MM.1S (cell line): Measurements from ENCODE around the gene NUMBL.

ENCODE experiments used
- DNase-seq: peaks from one replicate; pipeline ENCODE4 v3.0.0-alpha.2; 2015
- H2AFZ ChIP-seq: fragments of 300-600 bp; sonication (generic); 2 replicates; pipeline ENCODE4 v1.6.0; 2016; ENCODE audit warnings: antibody characterized with exemption, low read length
- H3F3A ChIP-seq: fragments of 300-600 bp; sonication (generic); 2 replicates; pipeline ENCODE4 v1.6.1; 2016; ENCODE audit warnings: mild to moderate bottlenecking, antibody characterized with exemption, low read length, moderate library complexity, mixed read lengths; ENCODE audit not compliant: insufficient read depth
- H3K27ac ChIP-seq: fragments of 300-600 bp; sonication (generic); 2 replicates; pipeline ENCODE4 v1.5.1; 2016; ENCODE audit warnings: mild to moderate bottlenecking, low read length
- H3K27me3 ChIP-seq: fragments of 300-600 bp; sonication (generic); replicated peaks from 2 replicates; pipeline ENCODE4 v1.6.0; 2016; ENCODE audit warnings: low read length; ENCODE audit not compliant: insufficient read depth
- H3K36me3 ChIP-seq: fragments of 300-600 bp; sonication (generic); replicated peaks from 2 replicates; pipeline ENCODE4 v1.6.1; 2016; ENCODE audit warnings: mild to moderate bottlenecking, low read length, mixed read lengths; ENCODE audit not compliant: insufficient read depth
- H3K4me1 ChIP-seq: fragments of 300-600 bp; sonication (generic); 2 replicates; pipeline ENCODE4 v1.6.1; 2016; ENCODE audit warnings: low read length, mixed read lengths
- H3K4me2 ChIP-seq: fragments of 300-600 bp; sonication (generic); 2 replicates; pipeline ENCODE4 v1.6.0; 2016; ENCODE audit warnings: low read depth, low read length
- H3K4me3 ChIP-seq: fragments of 300-600 bp; sonication (generic); 2 replicates; pipeline ENCODE4 v1.5.1; 2016; ENCODE audit warnings: low read length, mixed read lengths
- H3K79me2 ChIP-seq: fragments of 300-600 bp; sonication (generic); 2 replicates; pipeline ENCODE4 v1.6.1; 2016; ENCODE audit warnings: mixed run types, low read length, mixed read lengths
- H3K9ac ChIP-seq: fragments of 300-600 bp; sonication (generic); 2 replicates; pipeline ENCODE4 v1.6.1; 2016; ENCODE audit warnings: low read length, mixed read lengths
- H3K9me2 ChIP-seq: fragments of 300-600 bp; sonication (generic); replicated peaks from 2 replicates; pipeline ENCODE4 v1.6.1; 2016; ENCODE audit warnings: mild to moderate bottlenecking, low read length, mixed read lengths; ENCODE audit not compliant: insufficient read depth
- H3K9me3 ChIP-seq: fragments of 300-600 bp; sonication (generic); replicated peaks from 2 replicates; pipeline ENCODE4 v1.6.1; 2016; ENCODE audit warnings: mild to moderate bottlenecking, low read length, mixed read lengths; ENCODE audit not compliant: insufficient read depth
- H4K20me1 ChIP-seq: fragments of 300-600 bp; sonication (generic); 2 replicates; pipeline ENCODE4 v1.6.1; 2016; ENCODE audit warnings: mild to moderate bottlenecking, low read length, moderate library complexity, mixed read lengths; ENCODE audit not compliant: insufficient read depth
- EZH2 ChIP-seq: fragments of 300-600 bp; sonication (generic); optimal IDR thresholded peaks from 2 replicates; pipeline ENCODE3; 2017; ENCODE audit warnings: low read depth, mild to moderate bottlenecking, antibody characterized with exemption, low read length, mixed read lengths
- EZH2phosphoT487 ChIP-seq: fragments of 300-600 bp; sonication (generic); IDR thresholded peaks from 2 replicates; pipeline ENCODE4 v1.6.1; 2018; ENCODE audit warnings: antibody characterized with exemption, low read length
- TF ChIP-seq, protein P1 (sequence below): fragments of 300-600 bp; sonication (generic); IDR thresholded peaks from 2 replicates; pipeline ENCODE4 v1.5.1; 2016; ENCODE audit warnings: antibody characterized with exemption, low read length, mixed read lengths

The NUMBL gene

DNA sequence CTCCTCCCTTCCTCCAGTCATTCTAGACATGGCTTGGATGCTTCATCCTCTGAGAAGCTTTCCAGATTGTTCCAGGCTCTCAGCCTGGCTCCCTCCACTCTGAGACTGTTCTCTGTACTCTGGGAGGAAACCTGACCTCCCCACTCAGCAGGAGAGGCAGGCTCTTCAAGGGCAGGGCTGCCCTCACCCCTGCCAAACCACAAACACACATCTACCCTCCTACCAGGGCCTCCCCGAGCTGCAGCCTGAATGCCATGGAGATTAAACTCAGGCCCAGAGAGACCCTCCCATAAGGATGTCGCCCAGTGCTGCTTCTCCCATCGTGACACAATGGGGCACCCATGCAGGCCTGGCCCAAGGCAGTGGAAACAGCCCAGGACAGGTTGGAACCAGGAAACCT is 16.2 kb downstream of the NUMBL start:
- Histone ChIP-seq H3F3A (no peaks in the 10 kb centered on the region), H3K4me3 (no peak overlapping the region), H3K9me2 (no peaks in the 10 kb centered on the region), H3K79me2 (no peaks in the 10 kb centered on the region), H3K4me1 (no peaks in the 10 kb centered on the region), H2AFZ (no peak overlapping the region), H3K9me3 (no peaks in the 10 kb centered on the region), H3K36me3 (no peaks in the 10 kb centered on the region), H3K9ac (no peak overlapping the region), H3K27ac (no peak overlapping the region), H3K4me2 (no peak overlapping the region), H4K20me1 (no peaks in the 10 kb centered on the region), H3K27me3 (no peaks in the 10 kb centered on the region)
- TF ChIP-seq EZH2phosphoT487 (no peak), EZH2 (no peak)
- TF ChIP-seq, protein P1, sequence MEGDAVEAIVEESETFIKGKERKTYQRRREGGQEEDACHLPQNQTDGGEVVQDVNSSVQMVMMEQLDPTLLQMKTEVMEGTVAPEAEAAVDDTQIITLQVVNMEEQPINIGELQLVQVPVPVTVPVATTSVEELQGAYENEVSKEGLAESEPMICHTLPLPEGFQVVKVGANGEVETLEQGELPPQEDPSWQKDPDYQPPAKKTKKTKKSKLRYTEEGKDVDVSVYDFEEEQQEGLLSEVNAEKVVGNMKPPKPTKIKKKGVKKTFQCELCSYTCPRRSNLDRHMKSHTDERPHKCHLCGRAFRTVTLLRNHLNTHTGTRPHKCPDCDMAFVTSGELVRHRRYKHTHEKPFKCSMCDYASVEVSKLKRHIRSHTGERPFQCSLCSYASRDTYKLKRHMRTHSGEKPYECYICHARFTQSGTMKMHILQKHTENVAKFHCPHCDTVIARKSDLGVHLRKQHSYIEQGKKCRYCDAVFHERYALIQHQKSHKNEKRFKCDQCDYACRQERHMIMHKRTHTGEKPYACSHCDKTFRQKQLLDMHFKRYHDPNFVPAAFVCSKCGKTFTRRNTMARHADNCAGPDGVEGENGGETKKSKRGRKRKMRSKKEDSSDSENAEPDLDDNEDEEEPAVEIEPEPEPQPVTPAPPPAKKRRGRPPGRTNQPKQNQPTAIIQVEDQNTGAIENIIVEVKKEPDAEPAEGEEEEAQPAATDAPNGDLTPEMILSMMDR, result no peak
- no peak for DNase-seq

DNA sequence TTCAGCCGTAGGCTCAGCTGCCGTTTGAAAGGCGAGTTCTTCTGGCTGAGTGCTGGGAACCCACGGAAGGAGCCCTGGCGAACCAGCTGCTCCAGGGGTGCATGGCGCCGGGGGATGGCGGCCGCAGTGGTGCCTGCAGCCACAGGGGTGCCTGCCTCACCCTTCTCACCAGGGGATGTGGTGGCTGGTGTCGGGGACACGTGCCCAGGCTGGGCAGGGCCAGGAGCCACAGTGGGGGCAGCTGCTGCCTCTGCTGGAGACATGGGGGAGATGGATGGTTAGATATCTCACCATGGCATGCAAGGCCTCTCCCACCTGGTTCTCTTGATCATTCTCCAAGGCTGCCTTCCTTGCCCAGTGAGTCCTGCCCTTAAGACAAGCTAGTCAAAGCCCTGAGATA is 17.1 kb downstream of the NUMBL start:
- no peaks in the 10 kb centered on the region for H3K36me3 ChIP-seq
- H3K27ac ChIP-seq, result no peak overlapping the region
- TF ChIP-seq, protein P1, result no peak
- TF ChIP-seq EZH2phosphoT487 (no peak), EZH2 (no peak)
- H3K9me2 ChIP-seq, result no peaks in the 10 kb centered on the region
- no peaks in the 10 kb centered on the region for H4K20me1 ChIP-seq
- H3K27me3 ChIP-seq, result no peaks in the 10 kb centered on the region
- no peak overlapping the region for H3K4me3 ChIP-seq
- H3K4me1 ChIP-seq, result no peaks in the 10 kb centered on the region
- H3K79me2 ChIP-seq, result no peaks in the 10 kb centered on the region
- H3K9ac ChIP-seq, result no peak overlapping the region
- H2AFZ ChIP-seq, result no peak overlapping the region
- DNase-seq, result no peak
- no peaks in the 10 kb centered on the region for H3F3A ChIP-seq
- no peaks in the 10 kb centered on the region for H3K9me3 ChIP-seq
- H3K4me2 ChIP-seq, result no peak overlapping the region

DNA sequence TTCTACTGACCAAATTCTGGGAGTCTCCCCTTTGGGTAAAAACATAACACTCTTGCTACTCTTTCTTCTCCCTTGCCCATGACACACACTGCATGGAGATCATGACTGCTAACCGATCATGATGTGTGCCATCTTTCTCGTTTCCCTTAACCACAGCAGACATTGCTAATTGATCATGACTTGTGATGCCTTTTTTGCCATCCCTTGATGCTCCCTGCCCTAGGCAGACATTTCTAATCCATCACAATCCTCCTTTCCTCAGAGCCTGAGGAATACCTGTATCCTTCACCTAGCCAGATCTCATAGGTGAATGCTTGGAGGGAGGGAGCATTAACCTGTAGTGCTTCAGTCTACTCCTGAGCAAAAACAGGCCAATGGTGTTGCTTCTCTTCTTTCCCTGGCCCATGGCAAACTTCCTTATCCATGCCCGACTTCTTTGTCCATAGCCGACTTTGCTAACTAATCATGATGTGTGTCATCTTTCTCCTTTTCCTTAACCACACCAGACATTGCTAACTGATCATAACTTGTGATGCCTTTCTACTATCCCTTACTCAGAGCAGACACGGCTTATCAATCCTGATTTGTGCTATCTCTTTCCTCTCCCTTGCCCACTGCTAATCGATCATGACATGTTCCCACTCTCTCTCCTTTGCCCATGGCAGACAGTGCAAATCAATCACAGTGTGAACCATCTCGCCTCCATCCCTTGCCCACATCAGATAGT is 17.7 kb downstream of the NUMBL start:
- Histone ChIP-seq H3K9me2 (no peaks in the 10 kb centered on the region), H3K4me1 (no peaks in the 10 kb centered on the region), H3K36me3 (no peaks in the 10 kb centered on the region), H3K79me2 (no peaks in the 10 kb centered on the region), H3K9me3 (no peaks in the 10 kb centered on the region), H3K4me3 (no peak overlapping the region), H3K27ac (no peak overlapping the region), H2AFZ (no peak overlapping the region), H3K27me3 (no peaks in the 10 kb centered on the region), H3K4me2 (no peak overlapping the region), H3F3A (no peaks in the 10 kb centered on the region), H3K9ac (no peak overlapping the region), H4K20me1 (no peaks in the 10 kb centered on the region)
- TF ChIP-seq EZH2phosphoT487 (no peak), EZH2 (no peak)
- TF ChIP-seq, protein P1, result no peak
- no peak for DNase-seq
